ENCODE data around the gene NOM1.

The NOM1 gene

DNA sequence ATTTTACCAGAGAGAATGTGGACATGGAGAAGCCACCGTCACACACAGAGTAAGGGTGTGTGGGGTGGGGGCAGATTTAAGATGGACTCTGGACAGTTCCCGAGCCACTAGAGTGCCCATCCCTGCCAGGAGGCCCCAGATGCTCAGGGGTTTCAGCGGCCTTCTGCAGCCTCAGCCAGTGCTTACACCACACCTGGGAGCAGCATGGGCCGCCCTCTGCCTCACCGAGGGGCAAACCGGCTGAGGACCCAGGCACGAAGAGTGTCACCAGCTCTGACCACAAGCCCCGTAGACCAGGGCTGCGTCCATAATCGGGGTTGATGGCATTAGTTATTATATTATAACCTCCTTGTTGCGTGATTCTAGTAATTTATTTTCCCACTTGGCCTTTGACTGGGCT lies 67.6 kb downstream of the NOM1 start:
- no peak overlapping the region for H3K4me3 ChIP-seq (replicated peaks; ENCODE audit: low read depth, low read length)
- TF ChIP-seq, protein P1, sequence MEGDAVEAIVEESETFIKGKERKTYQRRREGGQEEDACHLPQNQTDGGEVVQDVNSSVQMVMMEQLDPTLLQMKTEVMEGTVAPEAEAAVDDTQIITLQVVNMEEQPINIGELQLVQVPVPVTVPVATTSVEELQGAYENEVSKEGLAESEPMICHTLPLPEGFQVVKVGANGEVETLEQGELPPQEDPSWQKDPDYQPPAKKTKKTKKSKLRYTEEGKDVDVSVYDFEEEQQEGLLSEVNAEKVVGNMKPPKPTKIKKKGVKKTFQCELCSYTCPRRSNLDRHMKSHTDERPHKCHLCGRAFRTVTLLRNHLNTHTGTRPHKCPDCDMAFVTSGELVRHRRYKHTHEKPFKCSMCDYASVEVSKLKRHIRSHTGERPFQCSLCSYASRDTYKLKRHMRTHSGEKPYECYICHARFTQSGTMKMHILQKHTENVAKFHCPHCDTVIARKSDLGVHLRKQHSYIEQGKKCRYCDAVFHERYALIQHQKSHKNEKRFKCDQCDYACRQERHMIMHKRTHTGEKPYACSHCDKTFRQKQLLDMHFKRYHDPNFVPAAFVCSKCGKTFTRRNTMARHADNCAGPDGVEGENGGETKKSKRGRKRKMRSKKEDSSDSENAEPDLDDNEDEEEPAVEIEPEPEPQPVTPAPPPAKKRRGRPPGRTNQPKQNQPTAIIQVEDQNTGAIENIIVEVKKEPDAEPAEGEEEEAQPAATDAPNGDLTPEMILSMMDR (IDR thresholded peaks at IDR 0.05; ENCODE audit: low read length, missing control alignments), result no peak

DNA sequence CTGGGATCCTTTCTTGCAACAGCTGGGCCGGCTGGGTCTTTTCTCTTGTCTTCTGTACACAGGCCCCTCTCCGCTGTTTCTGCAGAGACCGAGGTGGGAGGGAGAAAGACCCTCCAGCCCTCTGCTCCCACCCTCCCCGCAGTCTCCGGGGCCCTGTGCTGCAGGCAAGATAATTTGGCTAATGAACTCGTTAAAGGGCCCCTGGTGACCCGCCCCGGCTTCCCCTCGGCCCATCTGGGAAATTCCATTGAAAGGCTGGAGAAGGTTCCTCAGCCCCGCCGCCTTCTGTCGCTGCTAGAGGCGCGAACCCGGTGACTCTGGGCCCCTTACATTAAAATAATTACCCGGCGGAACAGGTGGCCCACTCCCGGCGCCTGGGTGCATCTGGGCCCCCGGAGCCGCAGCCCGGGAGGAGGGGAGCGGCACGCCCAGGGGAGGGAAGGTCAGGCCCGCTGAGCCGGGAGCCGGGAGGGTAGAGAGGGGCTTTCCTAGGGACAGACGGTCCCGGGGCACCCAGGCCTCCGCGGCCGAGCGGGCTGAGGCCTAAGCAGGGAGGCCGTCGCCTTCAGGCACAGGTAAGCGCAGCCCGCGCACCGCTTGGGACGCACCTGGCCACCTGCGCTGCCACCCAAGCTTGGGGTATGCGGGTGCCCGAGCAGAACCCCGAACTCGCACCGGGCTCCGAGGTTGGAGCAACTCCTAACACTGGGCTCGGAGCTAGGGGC lies 68.3 kb downstream of the NOM1 start:
- no peak overlapping the region for H3K4me3 ChIP-seq (replicated peaks; ENCODE audit: low read depth, low read length)
- TF ChIP-seq, protein P1 (IDR thresholded peaks at IDR 0.05; ENCODE audit: low read length, missing control alignments), result no peak

More for the DNA sequence above, 67.6 kb downstream of the NOM1 start:
- no peak for DNase-seq (ENCODE audit: low read depth)

GRCh38 chr7:157018328-157018996 lies 69.0 kb downstream of the NOM1 start:
- no peak overlapping the region for H3K4me3 ChIP-seq (replicated peaks; ENCODE audit: low read depth, low read length)
- TF ChIP-seq, protein P1 (IDR thresholded peaks at IDR 0.05; ENCODE audit: low read length, missing control alignments), result no peak
- DNase-seq (ENCODE audit: low read depth), result no peak

More for the DNA sequence above, 68.3 kb downstream of the NOM1 start:
- DNase-seq (ENCODE audit: low read depth), result no peak

DNA sequence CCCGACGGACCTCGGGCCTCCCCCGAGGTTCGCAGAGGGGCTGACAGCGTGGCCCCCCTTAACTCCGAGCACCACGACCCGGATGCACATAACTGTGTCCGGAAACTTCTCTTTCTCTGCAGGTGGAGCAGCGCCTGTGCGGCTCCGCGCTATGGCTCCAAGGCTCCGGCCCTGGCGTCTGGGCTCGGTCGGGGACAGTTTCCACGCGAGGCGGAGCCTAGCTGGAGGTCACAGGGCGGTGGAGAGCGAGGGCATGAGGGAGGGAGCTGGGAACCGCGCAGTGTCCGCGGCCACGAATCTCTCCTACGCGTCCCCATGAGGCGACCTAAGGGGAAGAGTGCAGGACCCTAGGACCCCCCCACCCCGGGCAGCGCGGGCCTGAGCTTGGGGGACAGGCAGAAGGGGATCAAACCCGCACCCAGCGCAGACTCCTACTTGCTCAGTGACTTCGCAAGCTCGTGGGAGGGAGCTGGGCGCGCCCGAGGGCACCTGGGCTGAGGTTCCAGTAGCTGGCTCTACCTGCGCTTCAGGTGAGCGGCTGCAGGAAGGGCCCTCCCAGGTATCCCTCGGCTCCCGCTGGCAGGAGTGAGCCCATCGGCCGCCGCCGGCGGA lies 69.6 kb downstream of the NOM1 start:
- DNase-seq (ENCODE audit: low read depth), result no peak
- H3K4me3 ChIP-seq (replicated peaks; ENCODE audit: low read depth, low read length), result no peak overlapping the region
- TF ChIP-seq, protein P1 (IDR thresholded peaks at IDR 0.05; ENCODE audit: low read length, missing control alignments), result no peak

GRCh38 chr7:157019718-157020451 lies 70.4 kb downstream of the NOM1 start:
- TF ChIP-seq, protein P1 (IDR thresholded peaks at IDR 0.05; ENCODE audit: low read length, missing control alignments), result no peak
- DNase-seq (ENCODE audit: low read depth), result no peak
- H3K4me3 ChIP-seq (replicated peaks; ENCODE audit: low read depth, low read length), result no peak overlapping the region

- H3K4me3 ChIP-seq (replicated peaks; ENCODE audit: low read depth, low read length), result no peak overlapping the region
- DNase-seq (ENCODE audit: low read depth), result no peak
- TF ChIP-seq, protein P1 (IDR thresholded peaks at IDR 0.05; ENCODE audit: low read length, missing control alignments), result no peak
Measured at GRCh38 chr7:157020514-157021070, 71.1 kb downstream of the NOM1 start.

Data from fibroblast of pulmonary artery (primary cell).